Muscle layer of duodenum (tissue), 2 donors: ENCODE data around the gene PARVG.

ENCODE experiments used
- H3K27ac ChIP-seq: one replicate; pipeline ENCODE4 v1.7.0; 2013; ENCODE audit warnings: mild to moderate bottlenecking, low read length
- H3K27me3 ChIP-seq: one replicate; pipeline ENCODE4 v1.7.0; 2013; ENCODE audit warnings: low read depth, mild to moderate bottlenecking, control low read depth, low read length
- H3K36me3 ChIP-seq, 2 donors: one replicate each; pipeline ENCODE4 v1.7.0; 2013; ENCODE audit warnings: low read length in 2 of 2, control low read depth in 1 of 2, mild to moderate bottlenecking in 1 of 2; ENCODE audit not compliant: insufficient read depth in 2 of 2, control insufficient read depth in 1 of 2
- H3K4me1 ChIP-seq, 2 donors: one replicate each; pipeline ENCODE4 v1.7.0; 2013; ENCODE audit warnings: low read length in 2 of 2, mild to moderate bottlenecking in 2 of 2, control low read depth in 1 of 2, moderate library complexity in 1 of 2; ENCODE audit not compliant: insufficient read depth in 2 of 2, control insufficient read depth in 1 of 2
- H3K4me3 ChIP-seq, 2 donors: one replicate each; pipeline ENCODE4 v1.7.0; 2013; ENCODE audit warnings: low read length in 2 of 2, low read depth in 1 of 2, mild to moderate bottlenecking in 1 of 2
- H3K9me3 ChIP-seq, 2 donors: one replicate each; pipeline ENCODE4 v1.7.0; 2013; ENCODE audit warnings: low read length in 2 of 2, control low read depth in 1 of 2, mild to moderate bottlenecking in 1 of 2; ENCODE audit not compliant: control insufficient read depth in 1 of 2
- donor health status: healthy.

The PARVG gene

DNA sequence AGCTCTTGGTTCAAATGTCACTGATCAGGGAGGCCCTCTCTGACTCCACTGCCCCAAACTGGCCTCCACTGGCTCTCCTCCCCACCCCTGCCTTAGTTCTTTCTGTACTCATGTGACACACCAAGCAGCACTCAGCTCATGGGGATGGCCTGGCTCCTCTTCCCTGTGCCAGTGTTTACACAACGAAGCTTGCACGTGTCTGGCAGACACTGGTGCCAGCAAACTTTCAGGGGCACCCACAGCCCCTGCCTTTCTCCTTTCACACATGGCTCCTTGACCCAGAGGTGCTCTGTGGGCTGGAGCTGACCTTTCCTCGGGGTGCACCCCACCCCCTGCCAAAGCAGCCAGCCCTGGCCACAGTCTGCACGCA, 37.6 kb upstream of the PARVG start:
- Histone ChIP-seq H3K36me3 (peaks cover 0 to 3% of the 10 kb centered on the region in 2 donors), H3K27me3 (no peaks in the 10 kb centered on the region), H3K9me3 (no peaks in the 10 kb centered on the region), H3K27ac (peak overlapping the region; percentile 54), H3K4me1 (peaks cover 0 to 32% of the 10 kb centered on the region in 2 donors), H3K4me3 (no peak overlapping the region)

DNA sequence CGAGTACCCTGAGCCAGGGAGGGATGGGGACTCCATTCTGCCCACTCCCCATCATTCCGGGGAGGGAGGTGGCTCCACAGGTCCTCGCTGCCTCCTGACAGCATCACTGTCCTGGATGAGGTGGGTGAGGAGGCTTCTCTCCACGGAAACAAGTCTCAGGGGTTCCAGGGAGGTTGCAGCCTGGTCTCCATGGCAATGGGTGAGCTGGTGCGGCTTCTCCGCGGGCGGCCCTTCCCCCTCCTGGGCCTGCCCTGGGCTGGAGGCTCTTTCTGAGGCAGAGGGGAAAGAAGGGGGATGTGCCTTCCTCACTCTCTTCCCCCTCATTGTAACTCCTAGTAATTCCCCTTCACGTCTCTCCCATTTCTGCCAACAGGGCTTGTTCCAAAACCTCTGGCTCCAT, 37.1 kb upstream of the PARVG start:
- no peak overlapping the region for H3K27ac ChIP-seq
- no peaks in the 10 kb centered on the region for H3K9me3 ChIP-seq
- H3K36me3 ChIP-seq: no peaks in the 10 kb centered on the region
- H3K4me1 ChIP-seq: peaks cover 2 to 37% of the 10 kb centered on the region in 2 donors
- no peaks in the 10 kb centered on the region for H3K27me3 ChIP-seq
- H3K4me3 ChIP-seq: no peak overlapping the region

DNA sequence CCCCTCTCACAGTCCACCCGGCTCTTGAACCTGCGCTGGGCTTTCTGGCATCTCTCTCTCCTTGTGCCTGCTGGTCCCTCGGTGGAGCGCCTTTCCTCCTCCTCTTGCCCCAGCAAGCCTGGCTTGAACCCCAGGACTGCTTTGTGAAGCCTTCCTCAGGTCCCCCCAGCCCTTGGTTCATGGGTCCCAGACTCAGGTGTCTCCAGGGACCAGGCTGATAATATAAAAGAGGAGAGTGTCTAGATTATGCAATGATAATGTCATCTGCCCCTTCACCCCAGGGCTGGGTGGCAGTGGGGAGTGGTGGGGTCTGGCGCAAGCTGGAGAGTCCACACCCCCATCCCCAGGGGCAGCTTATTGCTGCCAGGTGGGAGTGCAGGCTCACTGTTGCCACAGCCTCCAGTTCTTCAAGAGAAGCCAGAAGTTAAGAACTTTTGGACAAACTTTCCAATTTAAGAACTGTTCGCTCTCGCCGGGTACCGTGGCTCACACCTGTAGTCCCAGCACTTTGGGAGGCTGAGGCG, 36.6 kb upstream of the PARVG start:
- Histone ChIP-seq H3K9me3 (no peaks in the 10 kb centered on the region), H3K27ac (no peak overlapping the region), H3K27me3 (no peaks in the 10 kb centered on the region), H3K36me3 (no peaks in the 10 kb centered on the region), H3K4me3 (no peak overlapping the region), H3K4me1 (peaks cover 4 to 39% of the 10 kb centered on the region in 2 donors)

DNA sequence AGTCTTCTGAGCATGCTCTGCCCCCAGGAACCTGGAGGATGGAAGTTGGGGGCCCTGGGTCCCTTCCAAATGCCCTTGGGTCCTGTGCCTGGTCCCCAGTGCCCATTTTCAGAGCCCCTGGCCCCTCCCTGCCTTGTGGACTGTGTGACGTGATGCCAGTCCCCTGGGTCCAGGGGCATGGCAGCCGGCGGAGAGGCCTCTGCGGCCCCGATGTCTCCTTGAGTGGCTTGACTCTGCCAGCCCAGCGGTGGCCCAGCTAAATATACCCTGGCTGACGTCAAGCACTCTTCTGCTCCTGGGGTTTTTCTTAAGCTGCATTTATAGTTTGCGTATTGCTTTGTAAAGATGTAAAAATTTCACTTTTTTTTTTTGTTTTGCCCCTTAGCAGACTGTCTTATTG, 35.2 kb upstream of the PARVG start:
- H3K4me3 ChIP-seq: no peak overlapping the region
- H3K4me1 ChIP-seq: peaks cover 4 to 33% of the 10 kb centered on the region in 2 donors
- H3K27me3 ChIP-seq: no peaks in the 10 kb centered on the region
- no peaks in the 10 kb centered on the region for H3K9me3 ChIP-seq
- H3K27ac ChIP-seq: peak overlapping the region; percentile 39
- no peaks in the 10 kb centered on the region for H3K36me3 ChIP-seq

- no peak overlapping the region for H3K27ac ChIP-seq
- H3K4me1 ChIP-seq: peaks cover 4 to 33% of the 10 kb centered on the region in 2 donors
- H3K9me3 ChIP-seq: no peaks in the 10 kb centered on the region
- H3K36me3 ChIP-seq: no peaks in the 10 kb centered on the region
- H3K4me3 ChIP-seq: no peak overlapping the region
- H3K27me3 ChIP-seq: no peaks in the 10 kb centered on the region
Observed at GRCh38 chr22:44146088-44146861, 34.5 kb upstream of the PARVG start.

DNA sequence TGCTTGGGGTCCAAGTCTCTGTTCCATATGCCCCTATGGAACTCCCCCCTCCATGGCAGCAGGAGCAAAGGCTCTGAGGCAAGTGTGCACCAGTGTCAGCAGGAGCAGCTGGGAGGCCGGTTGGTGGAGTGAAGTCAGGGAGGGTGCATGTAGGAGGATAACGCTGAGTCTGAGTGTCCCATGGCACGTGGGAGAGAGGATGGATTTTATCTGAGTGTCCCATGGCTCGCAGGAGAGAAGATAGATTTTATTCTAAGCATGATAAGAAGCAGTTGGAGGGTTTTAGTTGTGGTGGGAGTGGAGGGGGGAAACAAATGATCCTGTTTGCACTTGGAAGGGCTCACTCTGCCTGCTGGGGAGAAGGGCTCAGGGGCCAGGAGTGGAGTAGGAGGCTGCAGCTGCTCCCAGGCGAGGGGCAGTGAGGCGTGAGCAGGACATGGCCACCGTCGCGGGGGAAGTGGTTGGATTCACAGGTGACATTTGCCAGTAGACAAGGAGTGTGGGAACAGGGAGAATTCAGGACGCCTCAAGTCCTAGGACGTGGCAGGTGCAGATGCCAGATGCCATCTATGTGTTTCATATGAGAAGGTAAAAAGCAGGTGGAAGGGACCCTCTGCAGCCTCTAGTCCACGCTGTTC, 33.6 kb upstream of the PARVG start:
- peaks cover 4 to 33% of the 10 kb centered on the region in 2 donors for H3K4me1 ChIP-seq
- no peaks in the 10 kb centered on the region for H3K27me3 ChIP-seq

GRCh38 chr22:44147821-44148574, 32.7 kb upstream of the PARVG start:
- no peaks in the 10 kb centered on the region for H3K36me3 ChIP-seq
- no peaks in the 10 kb centered on the region for H3K27me3 ChIP-seq
- no peaks in the 10 kb centered on the region for H3K9me3 ChIP-seq
- no peak overlapping the region for H3K27ac ChIP-seq
- peaks cover 4 to 30% of the 10 kb centered on the region in 2 donors for H3K4me1 ChIP-seq
- H3K4me3 ChIP-seq: no peak overlapping the region

More for the DNA sequence above, 33.6 kb upstream of the PARVG start:
- Histone ChIP-seq H3K4me3 (no peak overlapping the region), H3K9me3 (no peaks in the 10 kb centered on the region), H3K36me3 (no peaks in the 10 kb centered on the region), H3K27ac (no peak overlapping the region)

- Histone ChIP-seq H3K4me3 (no peak overlapping the region), H3K27me3 (no peaks in the 10 kb centered on the region), H3K27ac (no peak overlapping the region), H3K4me1 (peaks cover 4 to 15% of the 10 kb centered on the region in 2 donors), H3K9me3 (no peaks in the 10 kb centered on the region), H3K36me3 (peaks cover 0 to 3% of the 10 kb centered on the region in 2 donors)
Observed at GRCh38 chr22:44151676-44152075, 29.0 kb upstream of the PARVG start.

DNA sequence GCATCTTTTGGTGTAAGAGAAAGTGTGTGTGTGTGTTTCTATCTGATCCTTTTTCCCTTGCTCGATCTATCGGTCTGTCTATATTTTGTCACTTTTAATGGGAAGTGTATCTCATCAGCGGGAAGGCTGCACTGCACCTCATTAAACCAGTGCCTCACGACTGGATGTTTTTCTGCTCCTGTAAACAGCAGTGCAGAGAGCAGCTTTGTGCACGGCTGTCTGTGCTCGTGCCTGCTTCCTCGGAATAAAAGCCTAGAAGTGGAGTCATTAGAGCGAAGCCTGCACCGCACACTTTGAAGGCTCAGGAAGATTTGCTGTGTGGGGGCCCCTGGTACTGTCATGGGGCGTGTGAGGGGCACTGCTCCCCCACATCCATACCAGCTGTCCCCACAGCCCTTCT, 27.0 kb upstream of the PARVG start:
- H3K4me1 ChIP-seq: peaks cover 1% of the 10 kb centered on the region in 2 donors
- H3K9me3 ChIP-seq: no peaks in the 10 kb centered on the region
- no peak overlapping the region for H3K4me3 ChIP-seq
- H3K27ac ChIP-seq: no peak overlapping the region
- peaks cover 0 to 3% of the 10 kb centered on the region in 2 donors for H3K36me3 ChIP-seq
- H3K27me3 ChIP-seq: no peaks in the 10 kb centered on the region

DNA sequence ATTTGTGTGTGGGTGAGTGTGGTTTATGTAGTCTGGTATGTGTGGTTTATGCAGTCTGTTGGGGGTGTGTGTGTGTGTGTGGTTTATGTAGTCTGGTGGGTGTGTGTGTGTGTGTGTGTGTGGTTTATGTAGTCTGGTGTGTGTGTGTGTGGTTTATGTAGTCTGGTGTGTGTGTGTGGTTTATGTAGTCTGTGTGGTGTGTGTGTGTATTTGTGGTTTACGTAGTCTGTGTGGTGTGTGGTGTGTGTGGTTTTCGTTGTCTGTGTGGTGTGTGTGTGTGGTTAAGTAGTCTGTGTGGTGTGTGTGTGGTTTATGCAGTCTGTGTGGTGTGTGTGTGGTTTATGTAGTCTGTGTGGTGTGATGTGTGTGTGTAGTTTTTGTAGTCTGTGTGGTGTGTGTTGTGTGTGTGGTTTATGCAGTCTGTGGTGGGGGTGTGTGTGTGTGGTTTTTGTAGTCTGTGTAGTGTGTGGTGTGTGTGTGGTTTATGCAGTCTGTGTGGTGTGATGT, 26.2 kb upstream of the PARVG start:
- Histone ChIP-seq H3K27me3 (no peaks in the 10 kb centered on the region), H3K4me3 (no peak overlapping the region), H3K27ac (no peak overlapping the region), H3K9me3 (no peaks in the 10 kb centered on the region), H3K36me3 (peaks cover 0 to 3% of the 10 kb centered on the region in 2 donors), H3K4me1 (peaks cover 0 to under 1% of the 10 kb centered on the region in 2 donors)

DNA sequence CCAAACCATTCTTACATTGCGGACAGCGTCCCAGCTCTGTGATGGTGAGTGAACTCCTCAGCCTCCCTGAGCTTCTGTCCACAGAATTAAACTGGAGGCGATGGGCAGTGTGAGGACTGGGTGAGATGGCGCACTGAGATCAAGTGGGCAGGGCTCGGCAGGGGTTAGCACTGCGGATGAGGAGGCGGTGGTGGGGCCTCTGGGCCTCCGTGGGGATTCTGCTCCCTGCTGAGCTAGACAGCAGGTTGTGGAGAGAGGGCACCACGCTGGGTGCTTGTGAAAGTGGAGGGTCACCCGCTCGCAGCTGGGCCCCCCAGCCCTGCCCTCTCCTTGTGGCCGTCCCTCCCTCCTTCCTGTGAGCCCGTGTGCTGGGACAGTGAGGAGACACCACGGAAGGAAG, 25.6 kb upstream of the PARVG start:
- Histone ChIP-seq H3K4me1 (peaks cover 0 to 7% of the 10 kb centered on the region in 2 donors), H3K9me3 (no peaks in the 10 kb centered on the region), H3K27me3 (no peaks in the 10 kb centered on the region), H3K4me3 (no peak overlapping the region), H3K36me3 (peaks cover 0 to 3% of the 10 kb centered on the region in 2 donors), H3K27ac (no peak overlapping the region)
